Muscle of back (tissue), 11 donors: Measurements from ENCODE around the gene RETREG1. TPM values are rescaled to one million over a fixed set of nuclear protein-coding genes. Genes with fewer than 3 reads are reported as not detected.

ENCODE experiments used
- DNase-seq, 3 donors: peaks; one replicate each; pipeline versions ENCODE4 v3.0.0 to v3.0.0-alpha.2; 2013
- polyA plus RNA-seq, 10 donors: library from polyadenylated mRNA; unstranded; fragments of 120-200 nt; gene quantifications; one replicate each; pipeline ENCODE4 v1.2.1, GENCODE V29; 2013; ENCODE audit not compliant: insufficient read length in 10 of 10

Gene RETREG1
- polyA plus RNA-seq, 10 donors, result 45.1 to 103 (median 71.8) TPM

- no peak for DNase-seq
These were observed 85.6 kb downstream of the RETREG1 start for GRCh38 chr5:16531063-16531648.

- no peak for DNase-seq
These were observed 87.5 kb downstream of the RETREG1 start for GRCh38 chr5:16529306-16529705.

- no peak for DNase-seq
These were observed 88.3 kb downstream of the RETREG1 start for GRCh38 chr5:16528382-16529110.

- DNase-seq, result no peak
These were observed 91.1 kb downstream of the RETREG1 start for GRCh38 chr5:16525651-16526050.

- no peak for DNase-seq
These were observed 92.5 kb downstream of the RETREG1 start for GRCh38 chr5:16524286-16524685.

- DNase-seq, result no peak
These were observed 95.0 kb downstream of the RETREG1 start for GRCh38 chr5:16521521-16522483.

GRCh38 chr5:16520841-16521240 is 96.0 kb downstream of the RETREG1 start:
- DNase-seq, result no peak

- DNase-seq, result no peak
These were observed 97.4 kb downstream of the RETREG1 start for GRCh38 chr5:16519435-16519834.

GRCh38 chr5:16518606-16519005 is 98.2 kb downstream of the RETREG1 start:
- no peak for DNase-seq

- no peak for DNase-seq
These were observed 101.3 kb downstream of the RETREG1 start for GRCh38 chr5:16515532-16515931.

- no peak for DNase-seq
These were observed 106.7 kb downstream of the RETREG1 start for GRCh38 chr5:16510098-16510497.

- DNase-seq, result peak in 2 of 3 donors; percentile 22 to 25
These were observed 107.9 kb downstream of the RETREG1 start for GRCh38 chr5:16508730-16509531.

- no peak for DNase-seq
These were observed 109.1 kb downstream of the RETREG1 start for GRCh38 chr5:16507716-16508115.

- no peak for DNase-seq
These were observed 110.9 kb downstream of the RETREG1 start for GRCh38 chr5:16505904-16506303.

- DNase-seq, result no peak
These were observed 111.5 kb downstream of the RETREG1 start for GRCh38 chr5:16505140-16505891.

GRCh38 chr5:16504571-16504970 is 112.2 kb downstream of the RETREG1 start:
- no peak for DNase-seq

- no peak for DNase-seq
These were observed 113.9 kb downstream of the RETREG1 start for GRCh38 chr5:16502866-16503265.

- DNase-seq, result no peak
These were observed 116.8 kb downstream of the RETREG1 start for GRCh38 chr5:16500024-16500423.

- DNase-seq, result no peak
These were observed 119.3 kb downstream of the RETREG1 start for GRCh38 chr5:16497546-16497945.

- DNase-seq, result no peak
These were observed 123.5 kb downstream of the RETREG1 start for GRCh38 chr5:16493261-16493660.
